Measurements from ENCODE around the gene DHRS3. TPM values are rescaled to one million over a fixed set of nuclear protein-coding genes. Genes with fewer than 3 reads are reported as not detected.

The DHRS3 gene
- total RNA-seq, 1 experiment from 2014 or later: 87.0 TPM

GRCh38 chr1:12585536-12585935, 32.5 kb downstream of the DHRS3 start:
- BruUV-seq (replicated peaks): no TSS peak
- Histone ChIP-seq H4K20me1 (ENCODE audit: insufficient read depth) (no peaks in the 10 kb centered on the region), H2AFZ (ENCODE audit: low read depth, low read length, poor library complexity, severe bottlenecking) (no peak overlapping the region), H3K9ac (ENCODE audit: low read length) (no peak overlapping the region), H3K79me2 (ENCODE audit: insufficient read depth, low read length) (peaks cover 15% of the 10 kb centered on the region; the same call in 1 of the 2 replicates), H3K9me2 (ENCODE audit: insufficient read depth) (no peaks in the 10 kb centered on the region), H3K4me2 (ENCODE audit: low read length) (no peak overlapping the region), H3K9me3 (ENCODE audit: control insufficient read depth in 1 of 2, insufficient read depth in 1 of 2, low read depth in 1 of 2, low read length in 2 of 2) (no peaks in the 10 kb centered on the region), H3K27ac (ENCODE audit: low read depth, low read length) (no peak overlapping the region), H3K27me3 (ENCODE audit: insufficient read depth, low read length) (no peaks in the 10 kb centered on the region), H3K4me1 (ENCODE audit: control insufficient read depth in 1 of 2, insufficient read depth in 2 of 2, low read length in 2 of 2) (peaks cover 11 to 30% of the 10 kb centered on the region in 2 experiments), H3K4me3 (replicated peaks in 1 of 2; ENCODE audit: low read depth in 1 of 2, low read length in 2 of 2) (no peak overlapping the region), H3K36me3 (ENCODE audit: control insufficient read depth in 1 of 2, insufficient read depth in 2 of 2, low read length in 2 of 2) (peaks cover 0 to 9% of the 10 kb centered on the region in 2 experiments; a peak in 1 of 4 replicates)
- TF ChIP-seq SP1 (IDR thresholded peaks at IDR 0.05; ENCODE audit: low read depth): no peak
- TF ChIP-seq ZBTB33 (IDR thresholded peaks at IDR 0.05; ENCODE audit: extremely low read depth, insufficient replicate concordance, low read length): no peak
- no peak for TF ChIP-seq ATF3 (IDR thresholded peaks at IDR 0.05)
- no peak for TF ChIP-seq REST (IDR thresholded peaks at IDR 0.05; ENCODE audit: low read depth)
- no peak for TF ChIP-seq EZH2 (IDR thresholded peaks at IDR 0.05)
- no peak for TF ChIP-seq ZFX (IDR thresholded peaks at IDR 0.05)
- TF ChIP-seq SRF (IDR thresholded peaks at IDR 0.05; ENCODE audit: low read depth): no peak
- no peak for TF ChIP-seq JUND (IDR thresholded peaks at IDR 0.05)
- TF ChIP-seq EGR1 (IDR thresholded peaks at IDR 0.05; ENCODE audit: low read depth): no peak
- TF ChIP-seq CBX3 (IDR thresholded peaks at IDR 0.05; ENCODE audit: low read depth): no peak
- no peak for TF ChIP-seq RAD21 (IDR thresholded peaks at IDR 0.05; ENCODE audit: low read depth)
- TF ChIP-seq EZH2phosphoT487 (IDR thresholded peaks at IDR 0.05; ENCODE audit: borderline replicate concordance): no peak
- TF ChIP-seq ZNF274 (IDR thresholded peaks at IDR 0.05; ENCODE audit: low read depth, low read length): no peak
- no peak for TF ChIP-seq SIN3A (IDR thresholded peaks at IDR 0.05; ENCODE audit: low read depth)
- TF ChIP-seq TCF7L2 (IDR thresholded peaks at IDR 0.05; ENCODE audit: borderline replicate concordance, extremely low read depth, insufficient read depth, insufficient read length): no peak
- no peak for TF ChIP-seq CEBPB (IDR thresholded peaks at IDR 0.05; ENCODE audit: low read depth)
- TF ChIP-seq POLR2A (IDR thresholded peaks at IDR 0.05; ENCODE audit: borderline replicate concordance, extremely low read depth, insufficient read depth, insufficient read length): no peak
- no peak for TF ChIP-seq FOSL1 (IDR thresholded peaks at IDR 0.05; ENCODE audit: low read depth)
- ChIA-PET RAD21 (ENCODE audit: low non-redundant PET in 1 of 2, low total read pairs in 2 of 2, uncharacterized antibody in 2 of 2, unreplicated experiment in 2 of 2) (interaction anchor here in 1 of 2 experiments (1.3 kb wide), 1 partner anchor 33 kb away, joined by 4 read pairs; no protein-coding TSS in a partner anchor), CTCF (interaction anchor here (0.9 kb wide), 1 partner anchor 13 kb away, joined by 3 read pairs; no protein-coding TSS in a partner anchor), POLR2A (no interaction called here)
- ATAC-seq: no peak
- no peak for DNase-seq (ENCODE audit: low read depth, low spot score)
- intact Hi-C loops (cut with micrococcal nuclease): no loop called here

Measured in HCT116 (cell line).